ACHN (cell line): Measurements from ENCODE around the gene SH2D1B.

Experiments used
- DNase-seq: peaks from one replicate; pipeline ENCODE4 v3.0.0-alpha.2; 2015
- in situ Hi-C: cut with HindIII; loops from 2 replicates; pipeline ENCODE4 v1.10.0; 2017; ENCODE audit warnings: low sequenced_read_pairs, low pct_ligation_motif_present, low pct_unique_long_range_greater_than_20kb

SH2D1B gene

DNA sequence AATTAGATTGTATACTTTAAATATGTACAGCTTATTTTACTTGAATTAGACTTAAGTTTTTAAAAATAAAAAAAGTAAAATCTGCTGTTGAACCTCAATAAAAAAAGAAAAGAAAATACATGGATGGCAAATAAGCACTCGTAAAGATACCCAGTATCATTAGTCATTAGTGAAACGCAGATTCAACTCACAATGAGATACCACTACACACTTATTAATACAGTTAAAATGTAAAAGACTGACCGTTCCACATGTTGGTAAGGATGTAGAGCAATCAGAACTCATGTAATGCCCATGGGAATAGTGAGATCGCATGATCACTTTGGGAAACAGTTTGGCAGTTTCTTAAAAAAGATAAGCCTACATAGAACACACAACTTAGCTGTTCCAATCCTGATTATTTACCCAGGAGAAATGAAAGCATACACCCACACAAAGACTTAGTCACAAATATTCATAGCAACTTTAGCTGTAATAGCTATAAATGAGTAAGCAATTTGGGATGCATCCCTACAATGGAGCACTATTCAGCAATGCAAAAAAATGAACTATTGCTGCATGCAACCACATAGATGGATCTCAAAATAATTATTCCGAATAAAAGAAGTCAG, 7.3 kb downstream of the SH2D1B start:
- DNase-seq: no peak
- in situ Hi-C loops: no loop called here

GRCh38 chr1:162400790-162401355, 11.1 kb downstream of the SH2D1B start:
- in situ Hi-C loops: no loop called here
- no peak for DNase-seq

DNA sequence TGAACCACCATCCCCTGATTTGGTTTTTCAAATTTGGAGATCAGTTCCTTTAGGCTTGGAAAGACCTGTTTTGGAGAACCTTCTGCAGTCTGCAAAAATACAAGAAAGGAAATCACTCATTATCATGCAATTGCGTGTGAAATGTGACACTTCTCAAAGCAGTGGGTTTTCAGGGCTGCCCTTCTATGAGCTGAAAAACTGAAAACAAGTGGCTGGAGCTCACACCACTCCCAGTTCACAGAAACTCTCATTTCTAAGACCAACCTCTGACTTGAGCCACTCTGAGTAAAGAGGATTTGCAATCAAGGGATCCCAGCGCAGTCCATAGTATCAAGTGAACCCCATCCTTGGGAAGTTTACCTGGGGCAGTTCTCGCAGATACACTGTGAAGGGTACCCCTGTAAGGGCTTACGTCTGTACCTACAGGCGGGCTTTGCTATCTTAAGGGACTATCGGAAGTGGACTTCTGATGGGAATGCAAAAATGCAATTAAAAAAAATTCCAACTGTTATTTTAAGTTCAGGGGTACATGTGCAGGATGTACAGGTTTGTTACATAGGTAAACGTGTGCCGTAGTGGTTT, 12.8 kb downstream of the SH2D1B start:
- in situ Hi-C loops: no loop called here
- no peak for DNase-seq

- in situ Hi-C loops: no loop called here
- DNase-seq: no peak
Observed at GRCh38 chr1:162397943-162398560, 13.9 kb downstream of the SH2D1B start.

- in situ Hi-C loops: no loop called here
- DNase-seq: no peak
Observed at GRCh38 chr1:162397039-162397448, 14.9 kb downstream of the SH2D1B start.

GRCh38 chr1:162396201-162396906, 15.6 kb downstream of the SH2D1B start:
- in situ Hi-C loops: no loop called here
- DNase-seq: no peak

DNA sequence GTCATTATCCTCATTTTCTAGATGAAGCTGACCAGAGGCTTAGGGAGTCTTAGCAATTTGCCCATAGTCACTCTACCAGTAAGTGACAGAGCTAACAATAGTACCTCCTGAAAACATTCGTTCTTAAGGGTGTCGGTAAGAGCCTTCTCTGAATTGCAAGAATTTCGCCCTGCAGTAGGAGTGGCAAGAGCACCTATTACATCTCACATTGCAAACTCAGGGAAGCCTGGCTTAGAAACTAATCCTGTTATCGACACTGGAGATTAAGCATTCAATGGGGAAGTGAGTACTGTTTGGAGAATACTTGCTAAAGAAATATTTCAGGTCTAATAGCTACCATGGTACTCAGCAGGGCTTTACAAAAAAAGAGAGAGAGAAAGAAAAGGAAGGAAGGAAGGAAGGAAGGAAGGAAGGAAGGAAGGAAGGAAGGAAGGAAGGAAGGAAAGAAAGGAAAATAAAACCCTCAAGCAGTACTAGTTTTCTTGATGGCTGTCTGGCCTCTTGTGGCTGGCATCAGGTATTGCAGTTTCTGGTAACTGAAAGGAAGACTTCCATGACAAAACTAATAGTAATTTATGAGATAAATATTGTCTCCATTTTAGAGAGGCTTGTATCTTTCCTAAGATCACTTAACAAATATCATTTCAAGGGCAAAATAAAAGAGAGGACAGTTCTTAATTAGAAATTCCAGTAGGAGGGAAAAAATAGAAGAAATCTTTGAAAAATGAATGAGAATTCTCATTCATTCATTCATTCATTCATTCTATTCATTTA, 20.0 kb downstream of the SH2D1B start:
- in situ Hi-C loops: no loop called here
- DNase-seq: peak; percentile 59

- DNase-seq: no peak
- in situ Hi-C loops: no loop called here
Observed at GRCh38 chr1:162390396-162391185, 21.3 kb downstream of the SH2D1B start.

DNA sequence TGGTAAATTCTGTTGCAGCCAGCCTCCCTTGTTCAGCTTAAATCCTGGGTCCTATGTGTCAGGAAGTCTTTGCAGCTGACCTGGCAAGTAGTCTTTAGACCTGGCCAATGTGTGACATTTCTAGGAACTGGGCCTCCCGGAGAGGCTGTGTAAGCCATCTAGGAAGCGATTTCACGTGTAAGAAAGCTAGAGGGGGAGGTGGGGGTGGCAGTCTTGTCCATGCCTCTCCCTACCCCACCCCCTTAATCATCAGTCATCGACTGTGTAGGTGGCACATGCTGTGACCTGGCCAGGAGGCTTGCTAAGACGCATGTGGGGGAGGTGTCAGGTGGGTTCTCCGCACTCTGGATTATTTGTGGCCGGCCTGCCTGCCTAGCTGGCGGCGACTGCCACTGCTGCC, 22.0 kb downstream of the SH2D1B start:
- in situ Hi-C loops: no loop called here
- peak; percentile 17 for DNase-seq

DNA sequence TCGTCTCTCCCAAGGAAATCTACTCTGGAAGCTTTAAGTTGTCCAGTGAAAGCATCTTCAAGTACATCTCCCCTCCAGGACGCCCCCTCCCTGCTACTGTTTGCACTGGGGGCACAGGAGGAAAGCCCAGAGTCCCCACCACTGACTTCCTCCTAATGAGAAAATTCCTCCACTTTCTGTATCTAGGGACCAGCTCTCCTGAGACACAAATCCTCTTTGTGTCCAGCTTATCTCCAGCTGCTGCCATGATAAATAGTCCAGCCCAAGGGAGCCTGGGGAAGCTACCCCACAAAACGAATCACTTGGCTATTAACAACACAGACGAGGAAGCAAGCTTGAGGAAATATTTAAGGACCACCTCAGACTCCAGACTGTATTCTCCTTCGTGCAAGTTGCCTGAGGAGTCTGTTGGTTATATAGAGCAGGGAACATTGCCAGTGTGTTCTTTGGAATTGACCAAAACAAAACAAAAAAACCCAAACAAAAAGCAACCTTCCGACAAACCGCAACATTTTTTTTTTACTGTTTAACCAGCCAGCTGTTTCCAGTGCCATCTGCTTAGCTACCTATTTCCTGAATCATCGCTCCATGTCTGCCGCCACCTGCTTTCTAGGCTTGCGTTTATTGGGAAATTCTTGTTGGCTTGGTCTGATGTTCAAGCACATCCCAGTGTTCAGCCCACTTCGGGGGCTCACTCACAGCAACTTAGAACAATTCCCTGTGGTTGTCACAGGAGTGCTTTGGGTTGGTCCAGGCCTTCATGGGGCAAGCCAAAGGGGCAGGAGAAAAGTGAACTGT, 22.7 kb downstream of the SH2D1B start:
- peak; percentile 77 for DNase-seq
- in situ Hi-C loops: no loop called here

- in situ Hi-C loops: no loop called here
- no peak for DNase-seq
Observed at GRCh38 chr1:162388615-162389014, 23.3 kb downstream of the SH2D1B start.

DNA sequence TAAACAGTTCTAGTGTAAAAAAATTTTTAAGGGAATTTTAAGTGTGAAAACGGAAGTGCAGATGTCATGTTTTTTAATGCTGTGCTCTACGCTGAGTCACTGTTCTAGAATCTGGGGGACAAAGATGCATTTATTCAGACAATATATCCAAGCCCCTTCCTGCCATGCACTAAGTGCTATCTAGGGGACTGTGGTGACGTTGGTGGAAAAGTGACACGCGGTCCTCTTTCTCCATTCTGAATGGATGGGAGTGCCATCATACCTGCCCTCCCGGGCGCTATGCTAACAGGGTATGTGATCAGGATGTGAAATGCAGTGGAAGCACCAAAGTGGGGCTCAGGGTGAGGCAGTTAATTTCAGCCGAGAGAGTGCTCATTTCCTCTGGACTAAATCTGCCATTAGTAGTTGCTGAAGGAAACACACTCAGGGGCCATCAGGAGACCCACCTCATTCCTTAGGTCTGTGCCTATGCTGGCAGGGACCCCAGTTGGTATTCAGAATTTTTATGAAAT, 23.8 kb downstream of the SH2D1B start:
- in situ Hi-C loops: no loop called here
- DNase-seq: no peak

DNA sequence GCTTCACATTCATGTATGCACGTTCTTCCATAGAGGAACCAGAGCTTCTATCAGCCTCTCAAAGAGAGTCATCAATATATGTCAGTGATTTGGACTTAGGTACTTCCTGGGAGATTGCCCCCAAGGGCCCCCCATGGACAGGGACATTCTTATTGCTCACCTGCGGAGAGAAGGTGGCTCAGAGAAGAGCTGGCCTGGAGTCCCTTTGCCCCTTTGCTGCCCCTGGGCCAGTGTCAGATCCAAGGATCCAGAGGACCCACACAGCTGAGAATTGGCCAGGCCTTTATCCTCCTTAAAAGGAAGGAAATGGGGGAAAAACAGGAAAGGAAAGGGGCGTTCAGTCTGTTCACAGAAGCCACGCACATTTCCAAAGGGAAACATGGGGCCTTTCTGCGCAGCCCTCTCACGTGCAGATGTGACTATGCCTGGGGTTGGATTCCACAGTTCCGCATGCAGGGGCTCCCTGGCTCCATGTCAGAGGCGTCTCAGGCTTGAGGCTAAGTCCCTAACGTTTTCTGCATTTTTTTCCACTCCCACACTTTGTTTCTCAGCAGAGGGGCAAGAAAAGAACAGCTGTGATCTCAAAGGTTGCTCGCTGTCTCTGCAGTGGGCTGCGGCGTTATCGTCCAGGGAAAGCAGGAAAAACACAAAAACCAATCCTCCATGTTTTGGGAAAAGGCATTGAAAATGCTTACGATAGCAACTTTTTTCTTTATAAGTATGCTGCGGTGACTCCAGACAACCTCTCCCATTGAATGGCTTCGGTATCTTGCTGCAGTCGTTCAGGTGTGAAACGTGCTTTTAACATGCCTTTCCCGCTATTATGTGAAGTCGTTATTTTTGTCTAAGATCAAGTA, 24.5 kb downstream of the SH2D1B start:
- in situ Hi-C loops: no loop called here
- DNase-seq: no peak

GRCh38 chr1:162386292-162387225, 25.4 kb downstream of the SH2D1B start:
- in situ Hi-C loops: no loop called here
- DNase-seq: no peak

- in situ Hi-C loops: no loop called here
- no peak for DNase-seq
Observed at GRCh38 chr1:162385702-162386101, 26.2 kb downstream of the SH2D1B start.
